IMR-90 (cell line): ENCODE data around the gene ANTXR2. TPM values are rescaled to one million over a fixed set of nuclear protein-coding genes. Genes with fewer than 3 reads are reported as not detected.

Experiments
- ATAC-seq: fragments of 200-7000 bp; cut with Tn5 transposase; 2 replicates; pipeline ENCODE4 v1.9.1; 2020; ENCODE audit warnings: low read depth, mild to moderate bottlenecking, moderate library complexity
- BruUV-seq: library from RNA; stranded (reverse); fragments of 400-500 nt; replicated peaks from 2 replicates; lab custom pipeline; 2021; lab: Mats Ljungman, UMichigan
- CTCF ChIA-PET: fragments of 300-600 bp; formaldehyde crosslinking; extraction: SDS; loops from one replicate; lab custom pipeline; 2021; ENCODE audit warnings: antibody characterized with exemption; lab: Yijun Ruan, JAX
- POLR2A ChIA-PET: fragments of 300-600 bp; sonication (Branson Sonifier 250); formaldehyde crosslinking; loops from one replicate; lab custom pipeline; 2022; ENCODE audit warnings: antibody characterized with exemption; ENCODE audit not compliant: unreplicated experiment; lab: Charles Lee
- DNase-seq: peaks from one replicate; pipeline ENCODE4 v3.0.0; 2013
- H2AFZ ChIP-seq: replicated peaks from 2 replicates; pipeline ENCODE3; 2013; ENCODE audit warnings: low read length, mild to moderate bottlenecking; ENCODE audit not compliant: poor library complexity
- H2AK5ac ChIP-seq: 2 replicates; pipeline ENCODE4 v1.6.1; 2013; ENCODE audit warnings: low read depth, low read length, inconsistent platforms
- H2AK9ac ChIP-seq: replicated peaks from 2 replicates; pipeline ENCODE3; 2013; ENCODE audit warnings: mild to moderate bottlenecking, low read depth, low read length, moderate library complexity; ENCODE audit not compliant: poor library complexity
- H2BK120ac ChIP-seq: 2 replicates; pipeline ENCODE4 v1.6.1; 2013; ENCODE audit warnings: low read depth, low read length, inconsistent platforms
- H2BK15ac ChIP-seq: 3 replicates; pipeline ENCODE4 v1.6.1; 2013; ENCODE audit warnings: low read depth, low read length, inconsistent platforms
- H2BK20ac ChIP-seq: 2 replicates; pipeline ENCODE4 v1.6.1; 2013; ENCODE audit warnings: low read depth, mild to moderate bottlenecking, inconsistent platforms, low read length, moderate library complexity
- H2BK5ac ChIP-seq: 2 replicates; pipeline ENCODE4 v1.6.1; 2013; ENCODE audit warnings: mild to moderate bottlenecking, low read depth, low read length, inconsistent platforms; ENCODE audit not compliant: poor library complexity, severe bottlenecking
- H3K14ac ChIP-seq: replicated peaks from 2 replicates; pipeline ENCODE4 v1.6.1; 2013; ENCODE audit warnings: low read depth, low read length, inconsistent platforms
- H3K18ac ChIP-seq: 2 replicates; pipeline ENCODE4 v1.6.1; 2013; ENCODE audit warnings: low read depth, low read length, control low read depth
- H3K23ac ChIP-seq: 2 replicates; pipeline ENCODE4 v1.6.1; 2013; ENCODE audit warnings: low read depth, low read length, inconsistent platforms
- H3K27ac ChIP-seq: 2 replicates; pipeline ENCODE4 v1.5.1; 2013; ENCODE audit warnings: mild to moderate bottlenecking, control low read depth, low read length; ENCODE audit not compliant: insufficient read depth
- H3K27me3 ChIP-seq: 2 replicates; pipeline ENCODE4 v1.6.1; 2013; ENCODE audit warnings: low read length; ENCODE audit not compliant: control insufficient read depth, insufficient read depth
- H3K36me3 ChIP-seq: 2 replicates; pipeline ENCODE4 v1.6.1; 2013; ENCODE audit warnings: low read length, mixed read lengths; ENCODE audit not compliant: control insufficient read depth, insufficient read depth
- H3K4ac ChIP-seq: 2 replicates; pipeline ENCODE4 v1.6.1; 2013; ENCODE audit warnings: low read depth, low read length, inconsistent platforms
- H3K4me1 ChIP-seq: 2 replicates; pipeline ENCODE4 v1.6.1; 2013; ENCODE audit warnings: low read length, mixed read lengths; ENCODE audit not compliant: control insufficient read depth, insufficient read depth
- H3K4me2 ChIP-seq: 2 replicates; pipeline ENCODE4 v1.6.1; 2013; ENCODE audit warnings: low read depth, mild to moderate bottlenecking, control low read depth, low read length, moderate library complexity
- H3K4me3 ChIP-seq: 2 replicates; pipeline ENCODE4 v1.5.1; 2013; ENCODE audit warnings: low read depth, mild to moderate bottlenecking, control low read depth, low read length, moderate library complexity; ENCODE audit not compliant: insufficient read depth
- H3K56ac ChIP-seq: 2 replicates; pipeline ENCODE4 v1.6.1; 2013; ENCODE audit warnings: low read length, inconsistent platforms; ENCODE audit not compliant: insufficient read depth; ENCODE audit errors: extremely low read depth
- H3K79me1 ChIP-seq, 2 experiments: 2 replicates each; pipeline ENCODE4 v1.6.1; 2013; ENCODE audit warnings: low read length in 2 of 2, inconsistent platforms in 1 of 2, low read depth in 1 of 2
- H3K9ac ChIP-seq: 2 replicates; pipeline ENCODE4 v1.6.1; 2013; ENCODE audit warnings: low read depth, low read length, control low read depth
- H3K9me1 ChIP-seq: 2 replicates; pipeline ENCODE4 v1.6.1; 2013; ENCODE audit warnings: low read length, inconsistent platforms; ENCODE audit not compliant: insufficient read depth
- H3K9me3 ChIP-seq: 2 replicates; pipeline ENCODE4 v1.6.1; 2013; ENCODE audit warnings: low read length; ENCODE audit not compliant: control insufficient read depth, insufficient read depth
- H4K20me1 ChIP-seq: 2 replicates; pipeline ENCODE4 v1.6.1; 2013; ENCODE audit warnings: low read length, inconsistent platforms; ENCODE audit not compliant: insufficient read depth
- H4K5ac ChIP-seq: 2 replicates; pipeline ENCODE4 v1.6.1; 2013; ENCODE audit warnings: mild to moderate bottlenecking, low read depth, low read length, control low read depth
- H4K8ac ChIP-seq, 2 experiments: 2 replicates each; pipeline ENCODE4 v1.6.1; 2013; ENCODE audit warnings: low read depth in 2 of 2, low read length in 2 of 2, control low read depth in 1 of 2, inconsistent platforms in 1 of 2
- H4K91ac ChIP-seq: 2 replicates; pipeline ENCODE4 v1.6.1; 2013; ENCODE audit warnings: low read depth, low read length, inconsistent platforms; ENCODE audit not compliant: insufficient read depth
- BHLHE40 ChIP-seq: fragments of 150-350 bp; IDR thresholded peaks from 2 replicates; pipeline ENCODE4 v1.6.1; 2016; ENCODE audit warnings: mild to moderate bottlenecking, low read depth, low read length
- CEBPB ChIP-seq: IDR thresholded peaks from 2 replicates; pipeline ENCODE4 v1.6.1; 2012; ENCODE audit warnings: low read depth, low read length, improper control_type of control experiment
- CHD1 ChIP-seq: IDR thresholded peaks from 2 replicates; pipeline ENCODE4 v1.6.1; 2012; ENCODE audit warnings: low read depth, low read length, improper control_type of control experiment
- FOS ChIP-seq: fragments of 150-350 bp; IDR thresholded peaks from 2 replicates; pipeline ENCODE4 v1.6.1; 2016; ENCODE audit warnings: low read depth, low read length
- MAFK ChIP-seq: IDR thresholded peaks from 2 replicates; pipeline ENCODE4 v1.6.1; 2012; ENCODE audit warnings: low read depth, low read length, improper control_type of control experiment
- MAZ ChIP-seq: IDR thresholded peaks from 2 replicates; pipeline ENCODE4 v1.6.1; 2012; ENCODE audit warnings: low read depth, mild to moderate bottlenecking, low read length, improper control_type of control experiment, moderate library complexity, borderline replicate concordance
- MXI1 ChIP-seq: IDR thresholded peaks from 2 replicates; pipeline ENCODE4 v1.6.1; 2012; ENCODE audit warnings: low read depth, mild to moderate bottlenecking, low read length, moderate library complexity, borderline replicate concordance
- NFE2L2 ChIP-seq: fragments of 150-350 bp; IDR thresholded peaks from 2 replicates; pipeline ENCODE4 v1.6.1; 2016; ENCODE audit warnings: low read depth, mild to moderate bottlenecking, low read length
- POLR2A ChIP-seq: IDR thresholded peaks from 2 replicates; pipeline ENCODE4 v1.6.1; 2012; ENCODE audit warnings: mild to moderate bottlenecking, low read depth, low read length
- RAD21 ChIP-seq: IDR thresholded peaks from 2 replicates; pipeline ENCODE4 v1.6.1; 2012; ENCODE audit warnings: low read length, improper control_type of control experiment
- RCOR1 ChIP-seq: IDR thresholded peaks from 2 replicates; pipeline ENCODE4 v1.6.1; 2012; ENCODE audit warnings: mild to moderate bottlenecking, low read length, improper control_type of control experiment; ENCODE audit not compliant: insufficient replicate concordance
- RFX5 ChIP-seq: IDR thresholded peaks from 2 replicates; pipeline ENCODE4 v1.8.0; 2012; ENCODE audit warnings: low read depth, mild to moderate bottlenecking, low read length, moderate library complexity
- SMC3 ChIP-seq: fragments of 150-350 bp; IDR thresholded peaks from 2 replicates; pipeline ENCODE4 v1.6.1; 2016; ENCODE audit warnings: low read depth, mild to moderate bottlenecking, antibody characterized with exemption, low read length, moderate library complexity
- WGBS, 2 experiments: methylation state at CpG; one replicate each; pipeline versions ENCODE4 v1.1.5 to v1.1.7; 2013; ENCODE audit warnings: missing lambda C conversion rate in 2 of 2; ENCODE audit not compliant: insufficient read length in 1 of 2; ENCODE audit errors: extremely low coverage in 2 of 2; 5-methylcytosine and 5-hydroxymethylcytosine counted together
- dilution Hi-C: fragments of 300-500 bp; cut with HindIII; formaldehyde crosslinking; loops from one replicate; pipeline ENCODE4 v1.14.3; 2018; ENCODE audit warnings: low sequenced_read_pairs; ENCODE audit not compliant: unreplicated experiment
- in situ Hi-C: fragments of 300-500 bp; cut with MboI; formaldehyde crosslinking; loops from 3 replicates; pipeline ENCODE4 v1.14.3; 2019; ENCODE audit warnings: low sequenced_read_pairs, inconsistent platforms, mixed read lengths
- intact Hi-C: fragments of 100-400 bp; cut with micrococcal nuclease; formaldehyde crosslinking; loops from 2 replicates; pipeline ENCODE4 v1.10.0; 2022
- polyA plus RNA-seq, 3 experiments: library from polyadenylated mRNA; depleted of rRNA; stranded (reverse); fragments of >200 nt; gene quantifications; 2 replicates each; pipeline ENCODE4 v1.2.3, GENCODE V29; 2012; ENCODE audit warnings: low replicate concordance in 1 of 3
- total RNA-seq: library from RNA; depleted of rRNA; stranded (reverse); fragments of >200 nt; gene quantifications from 2 replicates; pipeline ENCODE4 v1.2.3, GENCODE V29; 2012
- TF ChIP-seq, protein P1 (sequence below): fragments of 150-350 bp; IDR thresholded peaks from 2 replicates; pipeline ENCODE4 v1.6.1; 2017; ENCODE audit warnings: mild to moderate bottlenecking, antibody characterized with exemption, low read length, low read depth
- TF ChIP-seq, protein P2 (sequence below): fragments of 150-350 bp; IDR thresholded peaks from 2 replicates; pipeline ENCODE4 v1.6.1; 2016; ENCODE audit warnings: low read depth, mild to moderate bottlenecking, low read length, moderate library complexity, borderline replicate concordance
- TF ChIP-seq, protein P3 (sequence below): conservative IDR thresholded peaks from 2 replicates; pipeline ENCODE4 v1.5.1; 2012; ENCODE audit warnings: mild to moderate bottlenecking, low read depth, low read length, improper control_type of control experiment

ANTXR2 gene
- total and polyA plus RNA-seq, 2 of the 4 experiments (the other 2 are of a cell fraction), result 46.8 to 88.5 TPM

DNA sequence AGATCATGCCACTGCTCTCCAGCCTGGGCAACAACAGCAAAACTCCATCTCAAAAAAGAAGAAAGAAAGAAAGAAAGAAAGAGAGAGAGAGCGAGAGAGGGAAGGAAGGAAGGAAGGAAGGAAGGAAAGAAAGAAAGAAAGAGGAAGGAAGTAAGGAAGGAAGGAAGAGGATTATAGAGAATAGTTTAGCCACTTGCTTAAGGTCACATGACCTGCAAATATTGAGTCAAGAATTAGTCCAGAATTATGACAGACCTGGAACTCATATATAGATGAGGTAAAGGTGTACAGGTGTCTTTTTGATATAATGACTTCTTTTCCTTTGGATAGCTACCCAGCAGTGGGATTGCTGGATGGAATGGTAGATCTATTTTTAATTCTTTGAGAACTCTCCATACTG lies 25.6 kb upstream of the ANTXR2 start:
- H4K91ac ChIP-seq, result no peak overlapping the region
- no peak overlapping the region for H3K23ac ChIP-seq
- no peak overlapping the region for H4K5ac ChIP-seq
- CTCF ChIA-PET, result interaction anchor here (0.7 kb wide), 1 partner anchor 10 kb away, joined by 3 read pairs; no protein-coding TSS in a partner anchor
- H3K27me3 ChIP-seq, result no peaks in the 10 kb centered on the region
- H3K79me1 ChIP-seq, result no peaks in the 10 kb centered on the region
- H2AK5ac ChIP-seq, result no peak overlapping the region
- no peak overlapping the region for H3K9ac ChIP-seq
- no peak overlapping the region for H2BK15ac ChIP-seq
- no peak overlapping the region for H2BK5ac ChIP-seq
- no peak overlapping the region for H3K4ac ChIP-seq
- H3K18ac ChIP-seq, result no peak overlapping the region
- no peak overlapping the region for H3K56ac ChIP-seq
- H3K4me3 ChIP-seq, result no peak overlapping the region
- no peak overlapping the region for H2AFZ ChIP-seq
- H3K4me2 ChIP-seq, result no peak overlapping the region
- H3K36me3 ChIP-seq, result no peaks in the 10 kb centered on the region
- peaks cover 4% of the 10 kb centered on the region for H3K4me1 ChIP-seq
- no peaks in the 10 kb centered on the region; the same call in 1 of the 2 replicates for H3K9me1 ChIP-seq
- no peak for TF ChIP-seq BHLHE40
- TF ChIP-seq POLR2A, result no peak
- no peak for TF ChIP-seq NFE2L2
- TF ChIP-seq FOS, result no peak
- TF ChIP-seq MAZ, result no peak
- no peak for TF ChIP-seq CEBPB
- no peak for TF ChIP-seq RFX5
- TF ChIP-seq, protein P1, sequence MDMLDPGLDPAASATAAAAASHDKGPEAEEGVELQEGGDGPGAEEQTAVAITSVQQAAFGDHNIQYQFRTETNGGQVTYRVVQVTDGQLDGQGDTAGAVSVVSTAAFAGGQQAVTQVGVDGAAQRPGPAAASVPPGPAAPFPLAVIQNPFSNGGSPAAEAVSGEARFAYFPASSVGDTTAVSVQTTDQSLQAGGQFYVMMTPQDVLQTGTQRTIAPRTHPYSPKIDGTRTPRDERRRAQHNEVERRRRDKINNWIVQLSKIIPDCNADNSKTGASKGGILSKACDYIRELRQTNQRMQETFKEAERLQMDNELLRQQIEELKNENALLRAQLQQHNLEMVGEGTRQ, result no peak
- no peak for TF ChIP-seq MAFK
- no peak for TF ChIP-seq RAD21
- TF ChIP-seq, protein P2, sequence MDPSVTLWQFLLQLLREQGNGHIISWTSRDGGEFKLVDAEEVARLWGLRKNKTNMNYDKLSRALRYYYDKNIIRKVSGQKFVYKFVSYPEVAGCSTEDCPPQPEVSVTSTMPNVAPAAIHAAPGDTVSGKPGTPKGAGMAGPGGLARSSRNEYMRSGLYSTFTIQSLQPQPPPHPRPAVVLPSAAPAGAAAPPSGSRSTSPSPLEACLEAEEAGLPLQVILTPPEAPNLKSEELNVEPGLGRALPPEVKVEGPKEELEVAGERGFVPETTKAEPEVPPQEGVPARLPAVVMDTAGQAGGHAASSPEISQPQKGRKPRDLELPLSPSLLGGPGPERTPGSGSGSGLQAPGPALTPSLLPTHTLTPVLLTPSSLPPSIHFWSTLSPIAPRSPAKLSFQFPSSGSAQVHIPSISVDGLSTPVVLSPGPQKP, result no peak
- no peak for TF ChIP-seq MXI1
- no peak for TF ChIP-seq RCOR1
- TF ChIP-seq CHD1, result no peak
- TF ChIP-seq, protein P3, sequence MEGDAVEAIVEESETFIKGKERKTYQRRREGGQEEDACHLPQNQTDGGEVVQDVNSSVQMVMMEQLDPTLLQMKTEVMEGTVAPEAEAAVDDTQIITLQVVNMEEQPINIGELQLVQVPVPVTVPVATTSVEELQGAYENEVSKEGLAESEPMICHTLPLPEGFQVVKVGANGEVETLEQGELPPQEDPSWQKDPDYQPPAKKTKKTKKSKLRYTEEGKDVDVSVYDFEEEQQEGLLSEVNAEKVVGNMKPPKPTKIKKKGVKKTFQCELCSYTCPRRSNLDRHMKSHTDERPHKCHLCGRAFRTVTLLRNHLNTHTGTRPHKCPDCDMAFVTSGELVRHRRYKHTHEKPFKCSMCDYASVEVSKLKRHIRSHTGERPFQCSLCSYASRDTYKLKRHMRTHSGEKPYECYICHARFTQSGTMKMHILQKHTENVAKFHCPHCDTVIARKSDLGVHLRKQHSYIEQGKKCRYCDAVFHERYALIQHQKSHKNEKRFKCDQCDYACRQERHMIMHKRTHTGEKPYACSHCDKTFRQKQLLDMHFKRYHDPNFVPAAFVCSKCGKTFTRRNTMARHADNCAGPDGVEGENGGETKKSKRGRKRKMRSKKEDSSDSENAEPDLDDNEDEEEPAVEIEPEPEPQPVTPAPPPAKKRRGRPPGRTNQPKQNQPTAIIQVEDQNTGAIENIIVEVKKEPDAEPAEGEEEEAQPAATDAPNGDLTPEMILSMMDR, result no peak
- TF ChIP-seq SMC3, result no peak
- no peak overlapping the region for H2BK20ac ChIP-seq
- no CpG with 5 or more reads among the region's 1 CpG for WGBS, 2 experiments
- dilution Hi-C loops (no loop called here), intact Hi-C loops (no loop called here), in situ Hi-C loops (no loop called here)
- H2BK120ac ChIP-seq, result no peak overlapping the region
- no peak for DNase-seq
- H2AK9ac ChIP-seq, result no peak overlapping the region
- BruUV-seq, result no TSS peak
- no peak for ATAC-seq
- H3K9me3 ChIP-seq, result no peaks in the 10 kb centered on the region
- H4K20me1 ChIP-seq, result no peaks in the 10 kb centered on the region
- no peak overlapping the region for H3K14ac ChIP-seq
- no peak overlapping the region for H3K27ac ChIP-seq
- H4K8ac ChIP-seq, result no peak overlapping the region
- POLR2A ChIA-PET, result no interaction called here
